Activated B cell treated with CpG ODN at 0.5 μM for 24 hours (primary cell): Measurements from ENCODE around the gene ABAT. TPM values are rescaled to one million over a fixed set of nuclear protein-coding genes. Genes with fewer than 3 reads are reported as not detected.

Experiments used
- ATAC-seq: fragments of 200-7000 bp; cut with Tn5 transposase; one replicate; pipeline ENCODE4 v1.10.0; 2021; ENCODE audit warnings: low read depth, mild to moderate bottlenecking, moderate library complexity
- CTCF ChIA-PET: fragments of 350-600 bp; sonication (Branson Sonifier 250); formaldehyde crosslinking; loops from one replicate; lab custom pipeline; 2021; ENCODE audit warnings: antibody characterized with exemption; lab: Charles Lee
- POLR2A ChIA-PET: fragments of 350-600 bp; sonication (Branson Sonifier 250); formaldehyde crosslinking; loops from one replicate; lab custom pipeline; 2021; ENCODE audit warnings: antibody characterized with exemption; lab: Charles Lee
- DNase-seq: peaks from one replicate; pipeline ENCODE4 v3.0.0; 2022
- H3K27ac Mint-ChIP-seq: one replicate; pipeline ENCODE4 v1.8.0; 2020; ENCODE audit warnings: mixed read lengths
- H3K27me3 Mint-ChIP-seq: one replicate; pipeline ENCODE4 v1.8.0; 2021; ENCODE audit warnings: mixed read lengths
- H3K36me3 Mint-ChIP-seq: one replicate; pipeline ENCODE4 v1.8.0; 2021; ENCODE audit warnings: low read depth, mixed read lengths
- H3K4me1 Mint-ChIP-seq: one replicate; pipeline ENCODE4 v1.8.0; 2021; ENCODE audit warnings: mixed read lengths
- H3K4me3 Mint-ChIP-seq: one replicate; pipeline ENCODE4 v1.8.0; 2020; ENCODE audit warnings: mild to moderate bottlenecking, mixed read lengths
- H3K9me3 Mint-ChIP-seq: one replicate; pipeline ENCODE4 v1.8.0; 2020; ENCODE audit warnings: mixed read lengths
- intact Hi-C: fragments of 100-400 bp; cut with micrococcal nuclease; formaldehyde crosslinking; loops from one replicate; pipeline ENCODE4 v1.15.1; 2024
- total RNA-seq: library from RNA; stranded (reverse); gene quantifications from 2 replicates; pipeline ENCODE4 v1.2.3, GENCODE V29; 2022
- TF ChIP-seq, protein P1 (sequence below): fragments of 200-600 bp; IDR thresholded peaks from one replicate; pipeline ENCODE4 v1.8.0; 2022; ENCODE audit warnings: antibody characterized with exemption, mild to moderate bottlenecking

ABAT gene
- total RNA-seq, 1 donor from 2014 or later, result 13.2 TPM

- Mint-ChIP-seq H3K27me3 (no peaks in the 10 kb centered on the region), H3K36me3 (peaks cover 47% of the 10 kb centered on the region)
- POLR2A ChIA-PET, result interaction anchor here (0.5 kb wide), 1 partner anchor 19 kb away, joined by 3 read pairs; no protein-coding TSS in a partner anchor
These were observed 157.7 kb downstream of the ABAT start for GRCh38 chr16:8831871-8832716.

GRCh38 chr16:8832717-8833105 is 158.3 kb downstream of the ABAT start:
- POLR2A ChIA-PET, result no interaction called here
- CTCF ChIA-PET, result no interaction called here
- no peaks in the 10 kb centered on the region for H3K9me3 Mint-ChIP-seq
- peaks cover 47% of the 10 kb centered on the region for H3K36me3 Mint-ChIP-seq
- TF ChIP-seq, protein P1, sequence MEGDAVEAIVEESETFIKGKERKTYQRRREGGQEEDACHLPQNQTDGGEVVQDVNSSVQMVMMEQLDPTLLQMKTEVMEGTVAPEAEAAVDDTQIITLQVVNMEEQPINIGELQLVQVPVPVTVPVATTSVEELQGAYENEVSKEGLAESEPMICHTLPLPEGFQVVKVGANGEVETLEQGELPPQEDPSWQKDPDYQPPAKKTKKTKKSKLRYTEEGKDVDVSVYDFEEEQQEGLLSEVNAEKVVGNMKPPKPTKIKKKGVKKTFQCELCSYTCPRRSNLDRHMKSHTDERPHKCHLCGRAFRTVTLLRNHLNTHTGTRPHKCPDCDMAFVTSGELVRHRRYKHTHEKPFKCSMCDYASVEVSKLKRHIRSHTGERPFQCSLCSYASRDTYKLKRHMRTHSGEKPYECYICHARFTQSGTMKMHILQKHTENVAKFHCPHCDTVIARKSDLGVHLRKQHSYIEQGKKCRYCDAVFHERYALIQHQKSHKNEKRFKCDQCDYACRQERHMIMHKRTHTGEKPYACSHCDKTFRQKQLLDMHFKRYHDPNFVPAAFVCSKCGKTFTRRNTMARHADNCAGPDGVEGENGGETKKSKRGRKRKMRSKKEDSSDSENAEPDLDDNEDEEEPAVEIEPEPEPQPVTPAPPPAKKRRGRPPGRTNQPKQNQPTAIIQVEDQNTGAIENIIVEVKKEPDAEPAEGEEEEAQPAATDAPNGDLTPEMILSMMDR, result no peak
- intact Hi-C loops, result no loop called here
- DNase-seq (no peak), ATAC-seq (no peak)
- H3K27me3 Mint-ChIP-seq, result no peaks in the 10 kb centered on the region
- H3K4me1 Mint-ChIP-seq, result peaks cover 19% of the 10 kb centered on the region
- H3K27ac Mint-ChIP-seq, result no peak overlapping the region
- H3K4me3 Mint-ChIP-seq, result no peak overlapping the region

More at GRCh38 chr16:8831871-8832716, 157.7 kb downstream of the ABAT start:
- Mint-ChIP-seq H3K4me1 (peaks cover 19% of the 10 kb centered on the region), H3K9me3 (no peaks in the 10 kb centered on the region), H3K4me3 (no peak overlapping the region), H3K27ac (no peak overlapping the region)
- intact Hi-C loops, result no loop called here
- TF ChIP-seq, protein P1, result no peak
- no peak for DNase-seq
- CTCF ChIA-PET, result no interaction called here
- no peak for ATAC-seq

Other genes starting within 250 kb of the ABAT start
- not detected in 2 replicates for gene TMEM114, start 84.1 kb upstream of the ABAT start, total RNA-seq
- 36.4 and 49.6 TPM in 2 replicates for gene METTL22, start 52.9 kb upstream of the ABAT start, total RNA-seq
- gene TMEM186, start 123.0 kb downstream of the ABAT start, total RNA-seq, result 10.6 and 13.0 TPM in 2 replicates
- gene PMM2, start 123.2 kb downstream of the ABAT start, total RNA-seq, result 57.4 and 61.1 TPM in 2 replicates
- 21.3 and 27.0 TPM in 2 replicates for gene CARHSP1, start 194.4 kb downstream of the ABAT start, total RNA-seq
- not detected in 2 replicates for gene LITAFD, start 207.7 kb downstream of the ABAT start, total RNA-seq